Astrocyte of the spinal cord (primary cell): Measurements from ENCODE around the gene CNTNAP5.

Source experiments
- DNase-seq: peaks from one replicate; pipeline ENCODE4 v3.0.0; 2011; ENCODE audit warnings: low read depth, low spot score
- H3K4me3 ChIP-seq: 2 replicates; pipeline ENCODE4 v1.5.1; 2011; ENCODE audit warnings: low read depth, mild to moderate bottlenecking, low read length, moderate library complexity
- in situ Hi-C: cut with HindIII; loops from 2 replicates; pipeline ENCODE4 v1.10.0; 2017; ENCODE audit warnings: low sequenced_read_pairs
- TF ChIP-seq, protein P1 (sequence below): IDR thresholded peaks from 2 replicates; pipeline ENCODE4 v1.5.1; 2012; ENCODE audit warnings: low read depth, mild to moderate bottlenecking, low read length, inconsistent platforms

The CNTNAP5 gene

DNA sequence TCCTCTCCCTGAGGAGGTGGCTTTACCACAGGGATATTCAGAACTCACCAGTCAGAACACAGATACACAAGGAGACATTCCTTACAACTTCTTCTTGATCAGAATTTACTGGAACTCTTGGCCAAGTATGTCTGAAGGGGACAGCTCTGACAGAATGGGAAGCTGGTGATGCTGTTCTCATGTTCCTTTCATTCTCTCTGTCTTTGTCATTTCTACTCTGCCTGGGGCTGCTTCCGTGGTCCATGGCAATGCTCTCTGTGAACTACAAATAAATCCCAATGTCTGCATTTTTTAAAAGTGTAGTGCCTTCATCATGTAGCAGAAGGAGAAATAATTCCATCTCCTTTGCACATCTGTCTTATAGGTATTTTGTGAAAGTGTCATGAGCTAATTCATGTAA, 730.3 kb downstream of the CNTNAP5 start:
- in situ Hi-C loops = no loop called here
- no peak overlapping the region for H3K4me3 ChIP-seq
- DNase-seq = peak; percentile 10
- TF ChIP-seq, protein P1, sequence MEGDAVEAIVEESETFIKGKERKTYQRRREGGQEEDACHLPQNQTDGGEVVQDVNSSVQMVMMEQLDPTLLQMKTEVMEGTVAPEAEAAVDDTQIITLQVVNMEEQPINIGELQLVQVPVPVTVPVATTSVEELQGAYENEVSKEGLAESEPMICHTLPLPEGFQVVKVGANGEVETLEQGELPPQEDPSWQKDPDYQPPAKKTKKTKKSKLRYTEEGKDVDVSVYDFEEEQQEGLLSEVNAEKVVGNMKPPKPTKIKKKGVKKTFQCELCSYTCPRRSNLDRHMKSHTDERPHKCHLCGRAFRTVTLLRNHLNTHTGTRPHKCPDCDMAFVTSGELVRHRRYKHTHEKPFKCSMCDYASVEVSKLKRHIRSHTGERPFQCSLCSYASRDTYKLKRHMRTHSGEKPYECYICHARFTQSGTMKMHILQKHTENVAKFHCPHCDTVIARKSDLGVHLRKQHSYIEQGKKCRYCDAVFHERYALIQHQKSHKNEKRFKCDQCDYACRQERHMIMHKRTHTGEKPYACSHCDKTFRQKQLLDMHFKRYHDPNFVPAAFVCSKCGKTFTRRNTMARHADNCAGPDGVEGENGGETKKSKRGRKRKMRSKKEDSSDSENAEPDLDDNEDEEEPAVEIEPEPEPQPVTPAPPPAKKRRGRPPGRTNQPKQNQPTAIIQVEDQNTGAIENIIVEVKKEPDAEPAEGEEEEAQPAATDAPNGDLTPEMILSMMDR = no peak

DNA sequence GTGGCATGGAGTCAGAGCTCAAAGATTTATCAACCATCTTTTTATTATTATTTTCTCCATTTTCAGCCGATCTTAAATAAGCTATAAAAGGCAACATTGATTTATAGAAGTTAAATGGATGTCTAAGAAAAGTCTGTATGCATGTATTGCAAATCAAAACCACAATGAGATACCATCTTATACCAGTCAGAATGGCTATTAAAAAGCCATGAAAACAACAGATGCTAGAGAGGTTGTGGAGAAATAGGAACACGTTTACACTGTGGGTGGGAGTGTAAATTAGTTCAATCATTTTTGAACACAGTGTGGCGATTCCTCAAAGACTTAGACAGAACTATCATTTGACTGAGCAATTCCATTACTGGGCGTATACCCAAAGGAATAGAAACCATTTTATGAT, 731.0 kb downstream of the CNTNAP5 start:
- DNase-seq = no peak
- in situ Hi-C loops = no loop called here
- TF ChIP-seq, protein P1 = no peak
- no peak overlapping the region for H3K4me3 ChIP-seq

DNA sequence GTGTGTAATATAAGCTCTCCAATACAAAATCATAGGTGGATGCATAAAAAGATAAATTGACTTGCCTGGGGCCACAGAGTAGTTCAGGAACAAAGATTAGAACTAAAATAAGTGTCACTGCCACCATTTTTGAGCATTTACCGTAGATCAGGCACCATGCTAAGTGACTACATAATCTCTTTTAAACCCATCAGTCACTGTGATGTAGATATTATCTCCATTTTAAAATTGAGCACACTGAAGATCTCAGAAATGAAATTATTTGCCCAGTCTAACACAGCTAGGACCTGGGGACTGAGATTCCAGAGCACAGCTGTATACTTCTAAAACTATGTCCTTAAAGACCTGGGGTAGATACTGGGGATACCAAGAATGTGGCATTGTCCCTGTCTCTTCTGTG, 737.3 kb downstream of the CNTNAP5 start:
- TF ChIP-seq, protein P1 = no peak
- H3K4me3 ChIP-seq = no peak overlapping the region
- in situ Hi-C loops = no loop called here
- DNase-seq = no peak

DNA sequence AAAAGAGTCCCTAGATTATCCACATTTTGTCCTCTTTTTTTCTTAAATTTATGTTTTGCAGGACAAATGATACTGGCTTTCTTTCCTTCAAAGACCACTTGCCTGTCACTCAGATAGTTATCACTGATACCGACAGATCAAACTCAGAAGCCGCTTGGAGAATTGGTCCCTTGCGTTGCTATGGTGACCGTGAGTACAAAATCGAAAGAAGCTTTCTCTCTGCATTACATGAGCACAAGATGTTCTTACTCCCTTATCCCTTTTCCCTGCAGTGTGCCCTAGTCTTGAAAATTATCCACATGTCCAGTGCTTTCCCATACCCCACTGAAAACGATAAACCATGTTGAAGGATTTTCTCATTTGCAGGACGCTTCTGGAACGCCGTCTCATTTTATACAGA, 738.5 kb downstream of the CNTNAP5 start:
- in situ Hi-C loops = no loop called here

DNA sequence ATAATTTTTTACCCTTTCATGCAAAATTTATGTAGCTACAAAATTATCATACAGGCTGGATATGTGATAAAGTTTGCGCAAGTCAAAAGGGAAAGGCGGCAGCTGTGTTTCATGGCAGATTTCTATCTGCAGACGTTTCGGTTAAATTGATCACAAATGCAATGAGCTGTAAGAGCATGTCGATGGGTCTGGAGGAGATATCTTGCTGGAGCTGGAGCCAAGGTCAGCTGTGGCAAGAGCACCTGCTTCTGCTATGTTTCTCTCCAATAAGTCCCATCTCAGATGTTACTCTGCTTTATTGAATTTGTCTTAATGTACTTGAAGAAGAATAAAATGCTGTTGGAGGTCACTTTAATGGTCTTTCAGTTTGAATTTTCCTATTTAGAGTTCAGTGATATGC, 749.7 kb downstream of the CNTNAP5 start:
- H3K4me3 ChIP-seq = no peak overlapping the region
- no peak for DNase-seq
- in situ Hi-C loops = no loop called here
- TF ChIP-seq, protein P1 = no peak

More for the DNA sequence above, 738.5 kb downstream of the CNTNAP5 start:
- no peak for DNase-seq
- TF ChIP-seq, protein P1 = no peak
- no peak overlapping the region for H3K4me3 ChIP-seq

DNA sequence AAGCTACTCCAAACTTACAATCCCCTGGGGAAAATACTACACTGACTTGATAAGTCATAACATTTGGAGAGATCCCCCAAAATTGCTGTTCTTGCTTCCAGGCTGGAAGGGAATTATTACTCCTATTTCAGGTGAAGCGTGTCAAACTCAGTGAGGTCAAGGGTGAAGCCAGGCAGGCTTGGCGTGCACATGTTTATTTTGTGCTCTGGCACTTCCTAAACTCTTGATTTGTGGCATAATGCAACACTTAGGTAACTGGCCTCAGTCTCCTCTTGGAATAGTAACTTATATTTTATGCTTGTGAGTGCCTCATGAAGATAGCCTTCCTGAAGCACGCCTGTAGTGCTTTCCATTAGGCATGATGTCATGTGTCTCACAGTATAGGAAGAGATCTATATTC, 751.2 kb downstream of the CNTNAP5 start:
- TF ChIP-seq, protein P1 = no peak
- no peak for DNase-seq
- H3K4me3 ChIP-seq = no peak overlapping the region
- in situ Hi-C loops = no loop called here

DNA sequence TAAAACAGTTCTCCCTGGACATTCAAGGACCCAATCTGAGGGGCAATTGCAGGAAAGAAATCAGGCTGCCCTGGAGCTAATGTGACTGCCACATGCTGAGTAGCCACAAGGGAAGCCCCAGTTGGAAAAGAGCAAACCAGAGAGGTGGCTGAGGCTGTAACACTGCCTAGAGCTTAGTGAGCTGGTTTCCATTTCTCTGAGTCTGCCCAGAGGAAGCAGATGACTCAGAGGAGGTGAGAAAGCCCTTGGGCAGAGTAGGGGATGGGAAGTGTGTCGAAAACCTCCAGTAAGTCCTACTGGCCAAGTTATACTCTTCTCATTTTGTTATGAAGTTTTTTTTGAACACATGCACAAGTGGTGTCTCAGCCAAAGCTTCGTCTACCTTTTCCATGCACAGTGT, 753.0 kb downstream of the CNTNAP5 start:
- in situ Hi-C loops = no loop called here
- peak; percentile 1 for DNase-seq
- TF ChIP-seq, protein P1 = no peak
- no peak overlapping the region for H3K4me3 ChIP-seq
